Parathyroid adenoma (tissue), 2 donors: ENCODE data around the gene TNK2.

ENCODE experiments used
- H2AFZ ChIP-seq: fragments of 300-600 bp; sonication (generic); one replicate; pipeline ENCODE4 v1.7.0; 2017; ENCODE audit warnings: antibody characterized with exemption, mild to moderate bottlenecking
- H3K27ac ChIP-seq: fragments of 300-600 bp; sonication (generic); one replicate; pipeline ENCODE4 v1.7.0; 2017
- H3K27me3 ChIP-seq: fragments of 300-600 bp; sonication (generic); one replicate; pipeline ENCODE4 v1.7.0; 2017; ENCODE audit warnings: low read length; ENCODE audit not compliant: control insufficient read depth, insufficient read depth
- H3K36me3 ChIP-seq: fragments of 300-600 bp; sonication (generic); one replicate; pipeline ENCODE4 v1.7.0; 2017; ENCODE audit warnings: low read length; ENCODE audit not compliant: control insufficient read depth, insufficient read depth
- H3K4me1 ChIP-seq: fragments of 300-600 bp; sonication (generic); one replicate; pipeline ENCODE4 v1.7.0; 2017; ENCODE audit warnings: control low read depth
- H3K4me2 ChIP-seq: fragments of 300-600 bp; sonication (generic); one replicate; pipeline ENCODE4 v1.7.0; 2017; ENCODE audit warnings: low read length
- H3K4me3 ChIP-seq: fragments of 300-600 bp; sonication (generic); one replicate; pipeline ENCODE4 v1.7.0; 2017; ENCODE audit warnings: low read depth, low read length
- H3K79me2 ChIP-seq: fragments of 300-600 bp; sonication (generic); one replicate; pipeline ENCODE4 v1.7.0; 2017; ENCODE audit warnings: control low read depth
- H3K9ac ChIP-seq: fragments of 300-600 bp; sonication (generic); one replicate; pipeline ENCODE4 v1.7.0; 2017; ENCODE audit warnings: mild to moderate bottlenecking
- H3K9me3 ChIP-seq: fragments of 300-600 bp; sonication (generic); one replicate; pipeline ENCODE4 v1.7.0; 2017; ENCODE audit warnings: low read length; ENCODE audit not compliant: control insufficient read depth
- CTCF ChIP-seq: fragments of 300-600 bp; sonication (generic); IDR thresholded peaks from one replicate; pipeline ENCODE4 v1.7.0; 2017; ENCODE audit warnings: antibody characterized with exemption, mild to moderate bottlenecking
- donor health status: primary hyperparathyroidism.

The TNK2 gene

DNA sequence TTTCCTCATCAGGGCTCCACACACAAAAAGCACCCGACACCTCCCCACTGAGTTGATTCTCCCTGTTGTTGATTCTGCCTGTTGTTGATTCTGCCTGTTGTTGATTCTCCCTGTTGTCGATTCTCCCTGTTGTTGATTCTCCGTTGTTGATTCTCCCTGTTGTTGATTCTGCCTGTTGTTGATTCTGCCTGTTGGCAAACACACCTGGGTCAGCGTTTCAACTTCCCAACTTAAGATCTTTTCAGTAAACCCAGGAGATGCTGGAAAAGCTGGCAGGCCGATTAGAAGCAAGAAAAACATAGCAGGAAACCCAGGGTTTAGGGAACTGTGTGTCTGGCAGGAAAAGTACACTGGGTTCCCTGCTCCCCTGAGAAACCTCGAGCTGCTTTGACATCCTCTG lies 47.9 kb downstream of the TNK2 start:
- Histone ChIP-seq H3K79me2 (no peaks in the 10 kb centered on the region), H3K36me3 (no peaks in the 10 kb centered on the region), H3K4me3 (no peak overlapping the region), H3K9me3 (no peaks in the 10 kb centered on the region), H3K27ac (no peak overlapping the region), H3K4me1 (no peaks in the 10 kb centered on the region), H3K9ac (no peak overlapping the region), H2AFZ (no peak overlapping the region), H3K4me2 (no peak overlapping the region), H3K27me3 (no peaks in the 10 kb centered on the region)
- no peak for TF ChIP-seq CTCF

GRCh38 chr3:195859846-195860411 lies 48.4 kb downstream of the TNK2 start:
- no peaks in the 10 kb centered on the region for H3K79me2 ChIP-seq
- H3K4me2 ChIP-seq: no peak overlapping the region
- H3K4me3 ChIP-seq: no peak overlapping the region
- H3K27me3 ChIP-seq: no peaks in the 10 kb centered on the region
- no peaks in the 10 kb centered on the region for H3K36me3 ChIP-seq
- H3K9ac ChIP-seq: no peak overlapping the region
- H2AFZ ChIP-seq: peak overlapping the region; percentile 15
- H3K4me1 ChIP-seq: no peaks in the 10 kb centered on the region
- no peak overlapping the region for H3K27ac ChIP-seq
- no peaks in the 10 kb centered on the region for H3K9me3 ChIP-seq
- no peak for TF ChIP-seq CTCF

DNA sequence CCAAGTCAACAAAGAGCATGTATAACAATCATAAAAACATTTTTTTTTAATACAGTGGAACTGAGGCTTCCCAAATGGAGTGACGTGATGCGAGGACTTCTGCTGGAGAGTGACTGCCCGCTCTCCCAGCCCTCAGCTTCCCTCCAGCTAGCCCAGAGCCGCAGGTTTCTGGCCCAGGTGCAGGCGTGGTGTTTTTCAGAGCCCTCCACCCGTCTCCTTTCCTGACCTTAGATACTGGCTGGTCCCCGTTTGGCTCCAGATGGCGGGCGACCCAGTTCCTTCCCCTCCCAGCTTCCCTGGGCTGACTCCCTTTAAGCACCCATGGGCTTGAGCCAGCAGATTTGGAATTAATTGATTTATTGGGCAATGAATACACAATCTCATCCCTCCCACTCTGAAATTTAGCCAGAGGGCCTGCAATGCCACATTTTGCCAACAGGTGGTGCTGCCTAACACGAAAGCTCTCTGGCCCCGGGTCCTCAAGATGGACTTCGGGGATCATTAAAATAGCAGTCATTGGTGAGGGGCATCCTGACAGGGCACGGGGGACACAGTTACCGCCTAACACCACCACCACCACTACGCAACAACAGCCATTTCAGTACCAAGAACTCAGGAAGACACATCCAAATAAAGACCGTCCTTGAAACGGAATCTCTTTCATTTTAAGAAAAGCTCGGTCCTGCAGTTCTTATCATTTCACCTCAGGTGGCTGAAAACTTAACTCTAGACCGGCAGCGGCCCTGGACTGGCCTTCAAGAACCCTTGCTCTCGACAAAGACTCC lies 49.1 kb downstream of the TNK2 start:
- H3K27ac ChIP-seq: no peak overlapping the region
- no peaks in the 10 kb centered on the region for H3K27me3 ChIP-seq
- H3K36me3 ChIP-seq: no peaks in the 10 kb centered on the region
- H3K4me2 ChIP-seq: no peak overlapping the region
- no peaks in the 10 kb centered on the region for H3K4me1 ChIP-seq
- TF ChIP-seq CTCF: peak; percentile 97
- no peaks in the 10 kb centered on the region for H3K9me3 ChIP-seq
- peak overlapping the region; percentile 39 for H2AFZ ChIP-seq
- no peaks in the 10 kb centered on the region for H3K79me2 ChIP-seq
- no peak overlapping the region for H3K4me3 ChIP-seq
- no peak overlapping the region for H3K9ac ChIP-seq

DNA sequence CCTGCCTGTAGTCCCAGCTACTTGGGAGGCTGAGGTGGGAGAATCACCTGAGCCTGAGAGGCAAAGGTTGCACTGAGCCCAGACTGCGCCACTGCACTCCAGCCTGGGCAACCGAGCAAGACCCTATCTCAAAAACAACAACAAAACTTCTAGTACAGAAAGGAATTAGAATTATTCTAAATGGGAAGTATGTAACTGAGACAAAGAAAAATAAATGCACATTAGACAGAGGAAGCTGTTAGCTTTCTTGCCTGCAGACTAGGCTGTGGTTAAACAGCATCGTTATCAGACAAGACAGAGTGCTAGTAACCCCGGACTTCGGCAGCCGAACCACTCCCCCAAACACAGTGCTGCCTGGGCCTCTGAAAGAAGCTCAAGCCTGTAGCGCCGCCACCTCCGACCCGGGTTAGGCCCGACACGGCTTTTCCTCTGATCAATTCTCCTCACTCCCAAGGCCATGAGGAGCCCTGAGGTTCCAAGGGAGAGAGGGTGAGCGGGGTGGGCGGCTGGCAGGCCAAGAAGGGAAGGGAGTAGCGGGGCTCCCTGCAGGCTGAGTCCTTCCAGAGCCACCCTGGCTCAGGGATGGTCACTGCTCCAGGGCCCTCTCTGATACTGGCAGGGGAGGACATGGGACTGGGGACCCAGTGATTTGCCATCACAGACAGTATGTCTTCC lies 51.8 kb downstream of the TNK2 start:
- no peak overlapping the region for H3K4me3 ChIP-seq
- H3K27me3 ChIP-seq: no peaks in the 10 kb centered on the region
- H3K4me1 ChIP-seq: no peaks in the 10 kb centered on the region
- no peak overlapping the region for H3K4me2 ChIP-seq
- H3K36me3 ChIP-seq: no peaks in the 10 kb centered on the region
- no peaks in the 10 kb centered on the region for H3K79me2 ChIP-seq
- no peak for TF ChIP-seq CTCF
- no peak overlapping the region for H2AFZ ChIP-seq
- no peaks in the 10 kb centered on the region for H3K9me3 ChIP-seq
- no peak overlapping the region for H3K9ac ChIP-seq
- H3K27ac ChIP-seq: no peak overlapping the region
